ENCODE data around the gene DMBX1. TPM values are rescaled to one million over a fixed set of nuclear protein-coding genes. Genes with fewer than 3 reads are reported as not detected.
A peak's percentile ranks its signal among the peaks of the same experiment; 100 is the strongest.

DMBX1 gene
- total and polyA plus RNA-seq, 9 of the 15 experiments (the other 6 are each of a cell fraction or from before 2014, with no cell fraction given) = 0.25 to 4.3 (median 1.0) TPM

DNA sequence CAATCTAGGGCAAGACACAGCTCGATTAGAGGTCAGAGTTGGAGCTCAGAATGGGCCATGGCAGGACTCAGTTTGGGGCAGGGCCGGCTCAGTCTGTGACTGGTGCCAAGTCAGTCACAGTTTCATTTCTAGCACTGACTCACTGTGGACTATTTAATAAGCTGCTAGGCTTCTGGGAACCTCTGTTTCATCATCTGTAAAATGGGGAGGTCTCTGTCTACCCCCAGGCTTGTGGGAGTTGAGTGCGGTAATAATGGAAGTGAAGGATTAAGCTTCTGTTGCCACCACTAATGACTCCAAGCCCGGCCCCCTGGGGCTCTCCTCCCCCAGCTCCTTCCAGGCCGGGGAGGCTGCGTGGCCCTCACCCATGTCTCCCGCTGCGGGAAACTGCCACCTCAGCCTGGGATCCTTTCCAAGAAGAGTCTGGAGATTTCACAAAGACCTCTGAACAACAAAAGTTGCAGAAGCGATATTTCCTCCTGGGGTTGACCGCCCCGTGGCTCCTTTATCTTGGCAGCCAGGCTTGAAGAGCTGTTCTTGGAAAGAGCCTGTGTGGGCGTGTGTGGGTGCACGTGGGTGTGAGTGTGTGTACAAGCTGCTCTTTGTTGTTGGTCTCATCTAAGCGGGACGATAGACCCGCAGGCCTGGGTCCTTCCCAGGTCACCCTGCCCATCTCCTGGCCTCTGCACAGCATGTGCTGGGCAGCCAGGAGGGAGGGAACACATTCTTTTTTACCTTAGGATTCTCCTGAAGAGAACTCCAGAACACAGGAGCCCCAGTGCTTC is 32.7 kb downstream of the DMBX1 start (continued):
- TF ChIP-seq ZNF561 (CRISPR knock-in tag; conservative IDR thresholded peaks at IDR 0.05) (no peak), U2AF2 (optimal IDR thresholded peaks at IDR 0.05; ENCODE audit: low read depth, low read length) (no peak), ZFP36 (IDR thresholded peaks at IDR 0.05; ENCODE audit: low read depth, low read length, partially characterized antibody) (no peak), NR2F6 (CRISPR knock-in tag; IDR thresholded peaks at IDR 0.05) (no peak), RERE (CRISPR knock-in tag; IDR thresholded peaks at IDR 0.05; ENCODE audit: borderline replicate concordance) (no peak), HDAC8 (tag; IDR thresholded peaks at IDR 0.05) (no peak), NONO (IDR thresholded peaks at IDR 0.05; ENCODE audit: low read depth in 2 of 2, low read length in 1 of 2) (peak in 1 of 2 experiments; percentile 61; a peak in 1 of 4 replicates), ZFX (CRISPR knock-in tag; IDR thresholded peaks at IDR 0.05) (peak; percentile 67), TAF9B (IDR thresholded peaks at IDR 0.05; ENCODE audit: partially characterized antibody) (no peak), ZNF79 (CRISPR knock-in tag; IDR thresholded peaks at IDR 0.05; ENCODE audit: low read depth) (no peak), TCF7 (IDR thresholded peaks at IDR 0.05; ENCODE audit: borderline replicate concordance) (peak; percentile 71; the same call in 1 of the 2 replicates), BCL6 (CRISPR knock-in tag; IDR thresholded peaks at IDR 0.05) (peak; percentile 94), ARNT (IDR thresholded peaks at IDR 0.05) (peak; percentile 88 to 89; a peak in 2 of 4 replicates), ZNF589 (CRISPR knock-in tag; IDR thresholded peaks at IDR 0.05; ENCODE audit: low read depth) (peak; percentile 81), TBL1XR1 (IDR thresholded peaks at IDR 0.05; ENCODE audit: low read length in 2 of 2) (peak; percentile 94 to 97)
- TF ChIP-seq, protein P1, sequence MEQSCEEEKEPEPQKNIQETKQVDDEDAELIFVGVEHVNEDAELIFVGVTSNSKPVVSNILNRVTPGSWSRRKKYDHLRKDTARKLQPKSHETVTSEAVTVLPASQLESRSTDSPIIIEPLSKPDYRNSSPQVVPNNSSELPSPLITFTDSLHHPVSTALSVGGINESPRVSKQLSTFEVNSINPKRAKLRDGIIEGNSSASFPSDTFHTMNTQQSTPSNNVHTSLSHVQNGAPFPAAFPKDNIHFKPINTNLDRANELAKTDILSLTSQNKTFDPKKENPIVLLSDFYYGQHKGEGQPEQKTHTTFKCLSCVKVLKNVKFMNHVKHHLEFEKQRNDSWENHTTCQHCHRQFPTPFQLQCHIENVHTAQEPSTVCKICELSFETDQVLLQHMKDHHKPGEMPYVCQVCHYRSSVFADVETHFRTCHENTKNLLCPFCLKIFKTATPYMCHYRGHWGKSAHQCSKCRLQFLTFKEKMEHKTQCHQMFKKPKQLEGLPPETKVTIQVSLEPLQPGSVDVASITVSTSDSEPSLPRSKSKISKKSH (CRISPR knock-in tag; IDR thresholded peaks at IDR 0.05) = no peak
- TF ChIP-seq, protein P2, sequence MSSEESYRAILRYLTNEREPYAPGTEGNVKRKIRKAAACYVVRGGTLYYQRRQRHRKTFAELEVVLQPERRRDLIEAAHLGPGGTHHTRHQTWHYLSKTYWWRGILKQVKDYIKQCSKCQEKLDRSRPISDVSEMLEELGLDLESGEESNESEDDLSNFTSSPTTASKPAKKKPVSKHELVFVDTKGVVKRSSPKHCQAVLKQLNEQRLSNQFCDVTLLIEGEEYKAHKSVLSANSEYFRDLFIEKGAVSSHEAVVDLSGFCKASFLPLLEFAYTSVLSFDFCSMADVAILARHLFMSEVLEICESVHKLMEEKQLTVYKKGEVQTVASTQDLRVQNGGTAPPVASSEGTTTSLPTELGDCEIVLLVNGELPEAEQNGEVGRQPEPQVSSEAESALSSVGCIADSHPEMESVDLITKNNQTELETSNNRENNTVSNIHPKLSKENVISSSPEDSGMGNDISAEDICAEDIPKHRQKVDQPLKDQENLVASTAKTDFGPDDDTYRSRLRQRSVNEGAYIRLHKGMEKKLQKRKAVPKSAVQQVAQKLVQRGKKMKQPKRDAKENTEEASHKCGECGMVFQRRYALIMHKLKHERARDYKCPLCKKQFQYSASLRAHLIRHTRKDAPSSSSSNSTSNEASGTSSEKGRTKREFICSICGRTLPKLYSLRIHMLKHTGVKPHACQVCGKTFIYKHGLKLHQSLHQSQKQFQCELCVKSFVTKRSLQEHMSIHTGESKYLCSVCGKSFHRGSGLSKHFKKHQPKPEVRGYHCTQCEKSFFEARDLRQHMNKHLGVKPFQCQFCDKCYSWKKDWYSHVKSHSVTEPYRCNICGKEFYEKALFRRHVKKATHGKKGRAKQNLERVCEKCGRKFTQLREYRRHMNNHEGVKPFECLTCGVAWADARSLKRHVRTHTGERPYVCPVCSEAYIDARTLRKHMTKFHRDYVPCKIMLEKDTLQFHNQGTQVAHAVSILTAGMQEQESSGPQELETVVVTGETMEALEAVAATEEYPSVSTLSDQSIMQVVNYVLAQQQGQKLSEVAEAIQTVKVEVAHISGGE (CRISPR knock-in tag; IDR thresholded peaks at IDR 0.05) = peak in 1 of 3 experiments; percentile 75; a peak in 2 of 6 replicates
